ENCODE data around the gene ETV6.
"Not testable (repeated sequence)": the region's sequence is repeated elsewhere in the genome, so short reads cannot be mapped to it uniquely, and the experiment has no call there.

Gene ETV6

DNA sequence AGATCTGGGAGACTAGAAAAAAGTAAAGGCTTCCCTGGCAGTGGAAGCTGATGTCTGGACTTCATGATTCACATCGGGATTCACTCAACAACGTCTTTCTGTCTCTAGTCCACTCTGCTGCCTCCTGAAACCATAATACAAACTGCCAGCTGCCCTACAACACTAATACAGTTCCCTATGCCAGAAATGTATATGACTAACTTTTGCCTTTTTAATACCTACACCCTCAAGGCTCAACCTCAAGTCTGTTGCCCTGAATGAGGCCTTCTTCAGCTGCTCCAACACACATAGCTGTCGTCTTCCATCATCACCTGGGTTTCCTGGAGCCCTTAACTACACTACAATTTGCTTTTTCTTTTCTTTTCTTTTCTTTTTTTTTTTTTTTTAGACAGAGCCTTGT lies 238.6 kb downstream of the ETV6 start:
- no peak for DNase-seq (ENCODE audit: low spot score)

DNA sequence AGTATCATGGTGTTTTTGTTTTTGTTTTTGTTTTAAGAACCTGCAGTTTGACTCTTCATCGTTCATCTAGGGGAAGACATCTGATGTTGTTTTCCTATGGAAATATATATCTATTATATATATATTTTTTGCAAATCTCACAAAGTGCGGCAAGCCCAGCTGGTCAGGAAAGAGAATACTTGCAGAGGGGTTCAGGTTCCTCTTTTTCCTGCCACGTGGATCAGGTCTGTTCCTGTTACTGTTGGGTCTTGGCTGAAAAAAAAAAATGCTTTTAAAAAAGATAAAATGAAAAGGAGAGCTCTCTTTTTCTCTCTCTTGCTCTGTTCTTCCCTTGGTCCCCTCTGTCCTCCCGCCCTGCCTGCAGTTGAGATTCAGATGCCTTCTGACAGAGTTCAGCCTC lies 241.9 kb downstream of the ETV6 start:
- DNase-seq (ENCODE audit: low spot score), result no peak

DNA sequence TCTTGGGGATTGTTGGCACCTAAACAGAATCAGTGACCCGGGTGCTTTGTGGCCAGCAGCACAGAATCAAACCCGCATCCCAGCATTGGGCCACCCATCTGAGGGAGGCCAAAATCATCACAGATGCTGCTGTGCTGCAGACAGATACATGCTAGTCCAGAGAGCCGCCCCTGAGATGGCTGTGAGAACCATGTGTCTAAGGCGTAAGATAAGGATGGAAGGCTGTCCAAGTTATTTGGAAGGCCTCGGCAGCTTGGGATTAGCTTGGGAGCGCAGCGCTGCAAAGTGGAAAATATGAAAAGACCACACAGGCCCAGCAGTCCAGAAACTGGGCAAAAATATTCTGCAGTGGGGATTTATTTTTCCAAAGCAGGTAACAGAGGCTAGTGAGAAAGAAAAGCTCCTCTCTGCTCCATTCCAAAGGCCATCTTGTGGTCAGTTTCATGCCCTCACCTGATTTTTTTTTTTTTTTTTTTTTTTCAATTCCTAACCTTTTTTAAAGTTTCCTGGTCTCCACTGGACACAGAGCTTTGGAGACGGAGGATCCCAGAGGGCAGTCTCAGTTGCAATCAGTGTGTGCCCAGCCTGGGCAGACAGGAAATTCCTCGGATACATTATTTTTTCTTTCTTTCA lies 242.4 kb downstream of the ETV6 start:
- DNase-seq (ENCODE audit: low spot score), result no peak

DNA sequence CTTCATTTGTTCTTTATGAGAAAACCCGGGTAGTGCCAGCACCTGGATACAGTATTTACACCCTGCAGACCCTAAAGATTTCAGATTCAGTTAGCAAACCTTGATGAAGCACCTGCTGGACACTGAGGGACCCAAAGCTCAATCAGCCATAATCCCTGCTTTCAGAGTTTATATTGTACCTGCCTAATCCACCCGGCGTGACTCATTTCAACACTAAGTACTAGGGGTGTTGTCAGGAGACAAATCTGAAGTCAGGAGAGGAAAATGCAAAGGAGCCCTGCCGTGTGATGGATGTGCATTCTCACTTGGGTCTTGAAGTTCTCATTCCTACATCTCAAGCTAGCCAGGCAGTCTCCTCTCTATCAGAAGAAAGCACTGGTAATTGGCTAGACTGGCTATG lies 244.5 kb downstream of the ETV6 start:
- DNase-seq (ENCODE audit: low spot score), result no peak

GRCh38 chr12:11894890-11895289 lies 245.4 kb downstream of the ETV6 start:
- DNase-seq (ENCODE audit: low spot score), result no peak

DNA sequence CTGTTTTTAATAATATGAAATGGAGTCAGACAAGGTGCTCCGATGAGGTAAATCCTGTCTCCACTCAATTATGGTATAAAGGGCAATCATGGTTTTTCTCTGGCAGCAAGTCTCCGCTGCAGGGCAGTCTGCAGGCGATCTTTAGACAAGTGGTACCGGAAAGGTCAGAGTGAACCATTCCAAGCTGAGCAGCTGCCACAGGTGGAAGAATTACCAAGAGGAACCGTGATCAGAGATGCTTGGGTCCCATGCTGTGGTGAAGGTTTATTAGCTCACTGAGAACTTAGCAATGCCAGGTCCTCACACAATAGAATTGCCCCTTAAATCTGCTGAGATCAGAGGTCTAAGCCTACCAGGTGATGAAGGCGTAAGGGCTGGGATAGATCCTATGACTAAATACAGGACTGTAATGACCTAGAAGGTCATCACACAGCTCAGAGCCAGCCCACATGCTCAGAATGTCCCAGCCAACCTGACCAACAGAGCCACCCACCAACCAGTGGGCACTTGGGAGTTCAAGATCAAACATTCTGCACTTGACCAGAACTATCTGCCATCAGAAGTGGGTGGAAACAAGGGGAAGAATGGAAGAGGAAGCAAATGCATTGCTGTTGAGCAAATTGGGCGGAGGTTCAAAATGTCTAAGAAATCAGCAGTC lies 246.1 kb downstream of the ETV6 start:
- no peak for DNase-seq (ENCODE audit: low spot score)

- no peak for DNase-seq (ENCODE audit: low spot score)
These were observed 247.0 kb downstream of the ETV6 start for GRCh38 chr12:11896417-11896929.

DNA sequence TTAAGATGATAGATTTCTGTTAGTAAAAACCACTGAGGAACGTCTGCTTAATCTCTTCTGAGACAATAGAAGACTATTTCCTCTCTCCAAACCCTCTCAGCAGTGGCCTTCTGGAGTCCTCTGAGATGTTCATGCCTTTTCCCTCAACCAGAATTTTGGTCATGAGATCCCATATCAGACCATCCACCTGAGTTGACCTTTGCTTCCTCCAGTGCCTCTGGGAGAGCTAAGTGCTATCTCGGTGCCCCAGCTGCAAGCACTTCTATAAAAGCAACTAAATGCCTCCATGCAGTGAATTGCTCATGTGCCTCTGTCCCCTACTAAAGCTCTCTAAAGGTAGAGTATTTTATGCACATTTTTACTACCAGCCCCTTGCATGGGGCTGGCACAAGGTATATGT lies 248.4 kb downstream of the ETV6 start:
- DNase-seq (ENCODE audit: low spot score), result no peak

- no peak for DNase-seq (ENCODE audit: low spot score)
These were observed 252.4 kb downstream of the ETV6 start for GRCh38 chr12:11901701-11902524.

DNA sequence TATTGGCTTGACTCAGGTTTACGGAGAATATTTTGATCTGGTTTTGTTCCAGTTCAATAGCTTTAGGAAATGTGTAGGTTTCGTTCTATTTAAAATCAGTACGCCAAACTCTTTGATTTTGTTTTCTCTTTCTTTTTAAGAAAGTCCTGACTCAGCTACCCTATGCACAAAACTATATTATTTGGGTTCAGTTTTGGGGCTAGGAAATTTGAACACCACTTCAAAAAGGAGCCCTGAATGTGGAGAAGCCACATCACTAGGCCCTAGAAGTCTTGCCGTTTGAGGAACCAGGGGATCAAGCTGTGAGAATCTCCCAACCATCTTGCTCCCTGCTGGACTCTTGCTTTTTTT lies 253.0 kb downstream of the ETV6 start:
- no peak for DNase-seq (ENCODE audit: low spot score)

DNA sequence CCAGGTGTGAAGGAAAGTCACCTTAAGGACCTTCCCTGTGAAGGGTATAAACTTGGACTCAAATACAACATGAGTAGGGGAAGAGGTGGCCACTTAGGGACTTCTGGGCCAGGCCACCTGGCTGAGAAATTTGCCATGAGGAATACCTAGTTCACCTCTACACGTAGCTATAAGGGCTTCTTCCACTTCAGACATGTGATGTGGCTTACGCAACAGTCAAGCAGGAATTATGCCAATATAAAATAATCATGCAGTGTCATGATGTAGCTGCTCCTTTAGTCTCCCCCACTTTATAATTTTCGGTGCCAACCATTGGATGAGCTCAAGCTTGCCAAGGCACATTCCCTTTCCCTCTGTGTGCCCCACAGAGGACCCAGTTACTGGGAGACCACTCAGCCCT lies 254.7 kb downstream of the ETV6 start:
- DNase-seq (ENCODE audit: low spot score), result no peak

- no peak for DNase-seq (ENCODE audit: low spot score)
These were observed 256.1 kb downstream of the ETV6 start for GRCh38 chr12:11905534-11905933.

- DNase-seq (ENCODE audit: low spot score), result no peak
These were observed 256.9 kb downstream of the ETV6 start for GRCh38 chr12:11906286-11906935.

DNA sequence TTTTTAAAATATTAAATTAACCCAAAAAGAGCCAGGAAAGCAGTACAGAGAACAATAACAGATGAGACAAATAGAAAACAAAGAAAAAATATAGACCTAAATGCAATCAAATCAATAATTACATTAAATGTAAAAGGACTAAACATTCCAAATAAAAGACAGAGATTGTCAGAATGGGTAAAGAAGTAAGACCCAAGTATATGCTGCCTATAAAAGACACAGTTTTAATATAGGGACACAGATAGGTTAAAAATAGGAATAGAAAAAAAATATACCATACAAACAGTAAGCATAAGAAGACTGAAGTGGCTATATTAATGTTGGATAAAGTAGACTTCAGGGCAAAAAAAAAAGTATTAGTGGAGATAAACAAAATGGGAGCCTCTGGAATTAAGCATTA lies 258.2 kb downstream of the ETV6 start:
- DNase-seq (ENCODE audit: low spot score), result no peak

DNA sequence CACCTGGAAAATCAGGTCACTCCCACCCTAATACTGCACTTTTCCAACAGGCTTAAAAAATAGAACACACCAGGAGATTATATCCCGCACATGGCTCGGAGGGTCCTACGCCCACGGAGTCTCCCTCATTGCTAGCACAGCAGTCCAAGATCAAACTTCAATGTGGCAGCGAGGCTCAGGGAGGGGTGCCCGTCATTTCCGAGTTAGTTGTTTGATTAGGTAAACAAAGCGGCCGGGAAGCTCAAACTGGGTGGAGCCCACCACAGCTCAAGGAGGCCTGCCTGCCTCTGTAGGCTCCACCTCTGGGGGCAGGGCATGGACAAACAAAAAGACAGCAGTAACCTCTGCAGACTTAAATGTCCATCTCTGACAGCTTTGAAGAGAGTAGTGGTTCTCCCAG lies 259.9 kb downstream of the ETV6 start:
- DNase-seq (ENCODE audit: low spot score), result not testable (repeated sequence)

GRCh38 chr12:11916113-11916512 lies 266.6 kb downstream of the ETV6 start:
- DNase-seq (ENCODE audit: low spot score), result no peak

DNA sequence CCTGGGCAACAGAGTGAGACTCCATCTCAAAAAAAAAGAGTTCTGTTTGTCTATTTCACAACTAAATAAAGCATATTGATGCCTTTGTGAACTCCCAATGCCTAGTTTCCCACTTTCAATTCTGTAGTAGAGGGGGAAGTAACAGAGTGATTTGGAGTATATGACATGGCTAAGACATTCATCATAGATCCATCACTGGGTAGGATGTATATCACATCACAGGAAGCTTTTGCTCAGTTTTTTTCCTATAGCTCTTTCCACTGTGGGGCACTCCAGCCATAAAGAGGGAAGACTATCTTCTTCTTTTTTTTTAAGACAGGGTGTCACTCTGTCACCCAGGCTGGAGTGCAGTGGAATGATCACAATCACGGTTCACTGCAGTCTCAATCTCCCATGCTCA lies 267.3 kb downstream of the ETV6 start:
- DNase-seq (ENCODE audit: low spot score), result no peak

DNA sequence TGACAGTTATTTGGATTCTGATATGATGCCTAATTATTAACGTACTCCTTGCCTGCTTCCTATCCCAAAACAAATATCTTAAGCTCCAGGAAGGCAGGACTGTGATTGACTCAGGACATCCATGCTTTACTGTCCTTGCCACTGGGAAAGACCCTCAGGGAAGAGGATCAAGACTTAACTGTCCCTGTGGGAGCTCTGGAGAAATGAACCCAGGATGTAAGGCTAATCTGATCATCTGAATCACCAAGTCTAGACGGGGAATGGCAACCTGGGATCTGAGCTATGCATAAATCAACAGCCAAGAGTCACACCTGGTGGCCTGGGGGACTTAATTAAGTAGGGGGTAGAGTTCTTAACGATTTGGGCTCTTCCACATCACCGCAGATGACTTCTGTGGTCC lies 268.0 kb downstream of the ETV6 start:
- DNase-seq (ENCODE audit: low spot score), result no peak

GRCh38 chr12:11920231-11920630 lies 270.8 kb downstream of the ETV6 start:
- no peak for DNase-seq (ENCODE audit: low spot score)

DNA sequence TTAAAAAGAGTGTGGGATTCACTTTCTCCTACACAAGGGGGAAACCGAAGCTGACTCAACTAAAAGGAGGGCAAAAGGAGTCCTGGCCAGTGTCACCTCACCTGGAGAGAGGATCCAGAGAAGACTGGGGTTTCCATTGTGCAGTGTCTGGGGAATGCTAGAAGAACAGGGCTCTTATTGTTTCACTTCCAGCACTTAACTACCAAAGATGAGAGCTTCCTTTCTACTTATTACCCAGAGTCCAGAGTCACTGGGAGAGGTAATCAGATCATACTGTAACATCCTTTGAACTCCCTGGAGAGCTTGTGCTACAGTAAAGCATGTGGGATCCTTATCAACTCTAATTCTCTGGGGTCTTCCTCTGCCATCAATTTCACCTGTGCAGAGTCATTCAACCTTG lies 272.9 kb downstream of the ETV6 start:
- no peak for DNase-seq (ENCODE audit: low spot score)

DNA sequence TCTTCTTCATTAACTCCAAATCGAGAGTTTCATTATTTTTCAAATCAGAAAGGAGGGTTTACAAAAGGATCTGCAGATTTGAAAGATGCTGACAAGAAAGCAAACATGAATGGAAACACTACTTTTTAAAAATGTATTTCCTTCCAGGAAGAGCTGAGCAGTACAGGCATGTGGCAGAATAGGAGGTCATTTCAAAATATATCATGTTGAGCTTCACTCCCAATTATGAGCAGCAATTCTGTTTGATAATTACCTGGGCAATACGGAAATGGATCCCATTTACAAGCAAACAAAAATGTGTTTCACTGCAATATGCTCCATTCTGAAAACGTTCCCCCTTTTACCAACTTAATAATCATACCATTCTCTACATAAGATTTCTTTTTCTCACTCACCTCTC lies 273.6 kb downstream of the ETV6 start:
- DNase-seq (ENCODE audit: low spot score), result no peak

DNA sequence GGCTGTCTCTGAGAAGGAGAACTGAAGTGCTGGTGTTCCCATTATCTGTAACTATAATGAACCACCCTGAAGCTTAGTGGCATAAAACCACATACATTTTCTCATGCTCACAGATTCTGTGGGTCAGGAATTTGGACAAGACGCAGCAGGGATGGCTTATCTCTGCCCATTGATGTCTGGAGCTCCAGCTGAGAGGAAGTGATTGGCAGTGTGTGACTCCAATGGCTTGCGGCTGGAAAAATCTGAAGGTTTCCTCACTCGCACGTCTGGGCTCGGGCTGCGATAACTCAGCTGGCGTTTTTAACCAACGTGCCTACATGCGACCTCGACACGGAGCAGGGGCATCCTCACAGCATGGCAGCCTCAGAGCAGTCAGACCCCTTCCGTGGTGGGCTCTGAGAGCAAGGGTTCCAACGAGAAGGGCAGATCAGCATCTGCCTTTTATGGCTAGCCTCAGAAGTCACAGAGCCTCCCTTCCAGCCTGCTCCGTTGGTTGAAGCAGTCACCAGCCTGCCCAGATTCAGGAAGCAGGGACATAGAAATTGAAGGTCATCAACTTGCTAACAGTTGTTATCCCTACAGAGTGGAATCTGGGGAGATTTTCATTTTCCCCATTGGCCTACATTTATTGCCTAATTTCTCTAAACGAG lies 277.9 kb downstream of the ETV6 start:
- no peak for DNase-seq (ENCODE audit: low spot score)

Measured in hematopoietic multipotent progenitor cell treated with erythropoietin and hydrocortisone succinate and interleukin-3 and kit ligand, for 17 days (in vitro differentiated cells).